Fibroblast of peridontal ligament (primary cell): ENCODE measurements around the gene ANAPC16.
"Not testable (repeated sequence)": the region's sequence is repeated elsewhere in the genome, so short reads cannot be mapped to it uniquely, and the experiment has no call there.

Experiments
- DNase-seq: peaks from one replicate; pipeline ENCODE4 v3.0.0-alpha.2; 2010; ENCODE audit errors: extremely low read depth

The ANAPC16 gene

GRCh38 chr10:72215611-72216549 lies at the start of gene ANAPC16, which contains the start of gene ASCC1:
Gene ANAPC16, plus strand, starts transcription at chr10:72216012. Its CDS starts 7,903 bp downstream, at chr10:72223915.
Gene ASCC1, minus strand, starts transcription at chr10:72216276. Its CDS starts 2,978 bp downstream, at chr10:72213298.
- peak; percentile 91 for DNase-seq

GRCh38 chr10:72167118-72167517 lies 48.7 kb upstream of the ANAPC16 start:
- DNase-seq, result no peak

- no peak for DNase-seq
Measured at GRCh38 chr10:72170263-72170662, 45.5 kb upstream of the ANAPC16 start.

GRCh38 chr10:72170733-72171132 lies 45.1 kb upstream of the ANAPC16 start:
- DNase-seq, result no peak

- DNase-seq, result peak; percentile 69
Measured at GRCh38 chr10:72171175-72171630, 44.6 kb upstream of the ANAPC16 start.

- no peak for DNase-seq
Measured at GRCh38 chr10:72173262-72173618, 42.6 kb upstream of the ANAPC16 start.

GRCh38 chr10:72173619-72174296 lies 42.1 kb upstream of the ANAPC16 start:
- peak; percentile 33 for DNase-seq

- no peak for DNase-seq
Measured at GRCh38 chr10:72174297-72174662, 41.5 kb upstream of the ANAPC16 start.

GRCh38 chr10:72175149-72175548 lies 40.7 kb upstream of the ANAPC16 start:
- DNase-seq, result peak; percentile 67

- DNase-seq, result no peak
Measured at GRCh38 chr10:72176701-72177100, 39.1 kb upstream of the ANAPC16 start.

- DNase-seq, result no peak
Measured at GRCh38 chr10:72177454-72177853, 38.4 kb upstream of the ANAPC16 start.

- DNase-seq, result no peak
Measured at GRCh38 chr10:72184156-72184555, 31.7 kb upstream of the ANAPC16 start.

- DNase-seq, result peak; percentile 40
Measured at GRCh38 chr10:72186258-72186981, 29.4 kb upstream of the ANAPC16 start.

GRCh38 chr10:72186982-72187330 lies 28.9 kb upstream of the ANAPC16 start:
- no peak for DNase-seq

GRCh38 chr10:72194949-72195348 lies 20.9 kb upstream of the ANAPC16 start:
- no peak for DNase-seq

- no peak for DNase-seq
Measured at GRCh38 chr10:72200883-72201282, 14.9 kb upstream of the ANAPC16 start.

- no peak for DNase-seq
Measured at GRCh38 chr10:72201293-72201692, 14.5 kb upstream of the ANAPC16 start.

- peak; percentile 64 for DNase-seq
Measured at GRCh38 chr10:72204296-72204695, 11.5 kb upstream of the ANAPC16 start.

- DNase-seq, result no peak
Measured at GRCh38 chr10:72204724-72205123, 11.1 kb upstream of the ANAPC16 start.

- no peak for DNase-seq
Measured at GRCh38 chr10:72206511-72207229, 9.1 kb upstream of the ANAPC16 start.

GRCh38 chr10:72208526-72208925 lies 7.3 kb upstream of the ANAPC16 start:
- not testable (repeated sequence) for DNase-seq

GRCh38 chr10:72211381-72211780 lies 4.4 kb upstream of the ANAPC16 start:
- not testable (repeated sequence) for DNase-seq
